ENCODE measurements around the gene CEP85L.

The CEP85L gene

GRCh38 chr6:118638288-118638687 lies 13.1 kb downstream of the CEP85L start:
- TF ChIP-seq CTCF (IDR thresholded peaks at IDR 0.05): no peak
- TF ChIP-seq ZFX (IDR thresholded peaks at IDR 0.05; ENCODE audit: borderline replicate concordance): no peak

DNA sequence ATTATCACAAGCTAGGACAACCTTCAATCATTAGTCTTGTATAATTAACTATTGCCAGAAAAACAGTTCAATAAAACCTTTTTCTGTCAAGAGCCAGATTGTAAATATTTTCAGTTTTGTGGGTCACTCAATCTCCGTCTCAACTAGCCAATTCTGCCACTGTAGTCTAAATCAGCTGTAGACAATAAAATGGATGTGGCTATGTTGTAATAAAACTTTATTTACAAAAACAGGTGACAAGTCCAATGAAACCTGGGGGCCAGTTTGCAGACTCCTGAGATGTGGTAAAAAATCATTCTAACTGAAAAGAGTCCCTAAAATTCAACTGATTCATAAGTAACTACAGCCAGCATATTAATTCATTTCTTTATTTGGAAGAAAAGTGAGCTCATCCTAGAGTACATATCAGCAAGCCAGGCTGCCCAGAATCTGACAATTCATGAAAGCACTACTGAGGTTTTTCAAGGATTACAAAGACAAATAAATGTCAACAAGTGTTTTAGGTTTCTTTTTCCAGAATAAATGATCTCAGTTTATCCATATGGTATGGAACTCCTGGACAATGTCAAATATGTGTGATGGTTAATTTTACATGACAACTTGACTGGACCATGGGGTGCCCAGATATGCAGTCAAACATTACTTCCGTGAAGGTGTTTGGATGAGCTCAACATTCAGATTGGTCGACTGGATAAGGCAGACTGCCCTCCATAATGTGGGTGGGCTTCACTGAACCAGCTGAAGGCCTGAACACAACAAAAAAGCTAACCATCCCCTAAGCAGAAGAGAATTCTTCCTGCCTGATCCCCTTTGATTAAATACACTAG lies 15.3 kb downstream of the CEP85L start:
- TF ChIP-seq ZFX (IDR thresholded peaks at IDR 0.05; ENCODE audit: borderline replicate concordance) (no peak), CTCF (IDR thresholded peaks at IDR 0.05) (no peak)

More at GRCh38 chr6:118638288-118638687, 13.1 kb downstream of the CEP85L start:
- no peak overlapping the region for H3K27ac ChIP-seq

DNA sequence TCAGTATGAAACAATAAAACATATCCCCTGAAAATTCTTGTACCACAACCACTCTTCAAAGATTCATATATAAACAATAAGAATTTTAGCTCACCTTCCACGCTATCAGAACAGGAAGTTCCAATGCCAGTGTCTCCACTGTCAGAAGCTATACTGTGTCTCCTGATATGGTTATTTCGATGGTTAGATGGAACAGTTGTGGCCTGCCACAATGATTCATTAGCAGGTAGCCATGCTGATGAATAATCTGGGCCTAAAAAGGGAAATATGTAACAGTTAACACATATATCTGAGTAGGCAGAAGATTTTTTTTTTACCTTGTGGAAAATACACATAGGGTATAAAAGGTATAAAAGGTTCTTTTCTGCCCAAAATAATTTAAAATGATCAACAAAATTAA lies 19.0 kb downstream of the CEP85L start:
- H3K27ac ChIP-seq: no peak overlapping the region
- no peak for TF ChIP-seq ZFX (IDR thresholded peaks at IDR 0.05; ENCODE audit: borderline replicate concordance)
- no peak for TF ChIP-seq CTCF (IDR thresholded peaks at IDR 0.05)

More for the DNA sequence above, 15.3 kb downstream of the CEP85L start:
- H3K27ac ChIP-seq: no peak overlapping the region

GRCh38 chr6:118630923-118631322 lies 20.5 kb downstream of the CEP85L start:
- TF ChIP-seq CTCF (IDR thresholded peaks at IDR 0.05): no peak
- TF ChIP-seq ZFX (IDR thresholded peaks at IDR 0.05; ENCODE audit: borderline replicate concordance): no peak

GRCh38 chr6:118630067-118630466 lies 21.3 kb downstream of the CEP85L start:
- no peak for TF ChIP-seq ZFX (IDR thresholded peaks at IDR 0.05; ENCODE audit: borderline replicate concordance)
- no peak for TF ChIP-seq CTCF (IDR thresholded peaks at IDR 0.05)
- H3K27ac ChIP-seq: no peak overlapping the region

More at GRCh38 chr6:118630923-118631322, 20.5 kb downstream of the CEP85L start:
- H3K27ac ChIP-seq: no peak overlapping the region

- no peak overlapping the region for H3K27ac ChIP-seq
- TF ChIP-seq CTCF (IDR thresholded peaks at IDR 0.05) (no peak), ZFX (IDR thresholded peaks at IDR 0.05; ENCODE audit: borderline replicate concordance) (no peak)
Observed at GRCh38 chr6:118627724-118628123, 23.7 kb downstream of the CEP85L start.

DNA sequence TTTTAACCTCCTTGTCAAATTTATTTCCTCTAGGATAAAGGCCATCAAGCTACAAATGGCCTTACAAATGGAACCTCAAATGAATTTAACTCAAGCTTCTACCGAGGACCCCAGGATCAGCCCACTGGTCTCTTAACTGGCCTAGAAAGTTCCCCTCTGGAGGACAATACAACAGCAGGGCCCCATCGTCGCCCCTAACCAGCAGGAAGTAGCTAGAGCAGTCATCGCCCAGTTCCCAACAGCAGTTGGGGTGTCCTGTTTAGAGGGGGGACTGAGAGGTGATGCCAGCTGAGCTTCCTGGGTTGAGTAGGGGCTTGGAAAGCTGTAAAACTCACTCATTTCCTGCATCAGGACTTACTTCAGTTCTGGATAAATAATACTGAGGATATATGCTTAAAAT lies 25.6 kb downstream of the CEP85L start:
- no peak overlapping the region for H3K27ac ChIP-seq
- TF ChIP-seq CTCF (IDR thresholded peaks at IDR 0.05) (no peak), ZFX (IDR thresholded peaks at IDR 0.05; ENCODE audit: borderline replicate concordance) (no peak)
